SK-N-DZ (cell line): Measurements from ENCODE around the gene SEZ6.
"Not testable (repeated sequence)": the region's sequence is repeated elsewhere in the genome, so short reads cannot be mapped to it uniquely, and the experiment has no call there.

Experiments used
- DNase-seq: peaks from one replicate; pipeline ENCODE4 v3.0.0-alpha.2; 2015; ENCODE audit warnings: low spot score

Gene SEZ6

DNA sequence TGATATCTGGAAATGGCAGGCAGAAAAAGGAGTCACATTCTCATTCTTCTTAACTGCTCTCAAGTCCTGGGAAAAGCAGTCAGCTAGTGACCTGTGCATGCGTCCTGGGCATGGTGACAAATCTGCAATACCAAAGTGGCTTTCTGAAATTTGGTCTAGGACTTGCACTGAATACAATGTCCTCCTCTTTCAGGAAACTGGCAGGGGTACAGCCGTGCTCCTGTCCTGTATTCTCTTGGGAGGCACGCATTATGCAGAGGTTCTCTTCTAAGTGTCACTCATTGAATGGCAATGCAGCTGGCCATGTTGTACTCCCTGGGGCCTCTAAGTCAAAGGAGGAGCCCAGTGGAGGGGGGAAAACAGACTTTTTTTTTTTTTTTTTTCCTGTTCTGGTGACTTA, 65.2 kb downstream of the SEZ6 start:
- DNase-seq: no peak

DNA sequence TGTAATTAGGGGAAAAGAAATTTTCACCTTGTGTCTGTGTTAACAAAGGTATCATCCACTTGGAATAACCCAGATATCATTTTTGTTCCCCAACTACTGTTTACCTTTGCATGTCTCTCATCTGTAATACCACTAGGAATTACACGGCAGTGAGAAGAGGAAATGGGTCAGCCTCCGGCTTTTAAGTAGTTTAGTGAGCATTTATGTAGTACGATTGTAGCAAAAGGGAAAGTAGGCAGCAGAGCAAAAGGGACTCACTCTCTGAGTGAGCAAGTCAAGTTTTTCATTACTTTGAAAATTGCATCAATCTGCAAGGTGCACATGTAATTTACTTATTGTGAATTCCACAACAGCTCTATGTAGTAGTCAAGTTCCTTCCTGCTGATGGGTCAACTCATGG, 65.7 kb downstream of the SEZ6 start:
- DNase-seq: no peak

DNA sequence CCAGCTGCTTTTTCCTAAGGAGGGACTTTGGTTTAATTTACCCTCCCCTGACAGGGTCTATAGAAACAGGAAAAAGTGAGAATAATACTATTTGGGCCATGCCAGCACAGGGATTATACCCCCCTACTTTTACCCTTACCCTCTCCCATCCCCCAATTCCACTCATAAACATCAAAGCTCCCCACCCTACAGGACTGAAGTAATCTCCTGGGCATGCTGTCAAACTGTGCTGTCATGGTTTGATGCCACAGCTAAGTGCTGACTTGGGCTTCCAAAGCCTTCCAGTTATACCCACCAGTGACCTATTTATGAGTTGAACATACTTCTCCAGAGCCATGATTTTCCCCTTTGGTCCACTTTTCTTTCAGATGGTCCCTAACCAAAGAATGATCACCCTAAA, 67.3 kb downstream of the SEZ6 start:
- no peak for DNase-seq

DNA sequence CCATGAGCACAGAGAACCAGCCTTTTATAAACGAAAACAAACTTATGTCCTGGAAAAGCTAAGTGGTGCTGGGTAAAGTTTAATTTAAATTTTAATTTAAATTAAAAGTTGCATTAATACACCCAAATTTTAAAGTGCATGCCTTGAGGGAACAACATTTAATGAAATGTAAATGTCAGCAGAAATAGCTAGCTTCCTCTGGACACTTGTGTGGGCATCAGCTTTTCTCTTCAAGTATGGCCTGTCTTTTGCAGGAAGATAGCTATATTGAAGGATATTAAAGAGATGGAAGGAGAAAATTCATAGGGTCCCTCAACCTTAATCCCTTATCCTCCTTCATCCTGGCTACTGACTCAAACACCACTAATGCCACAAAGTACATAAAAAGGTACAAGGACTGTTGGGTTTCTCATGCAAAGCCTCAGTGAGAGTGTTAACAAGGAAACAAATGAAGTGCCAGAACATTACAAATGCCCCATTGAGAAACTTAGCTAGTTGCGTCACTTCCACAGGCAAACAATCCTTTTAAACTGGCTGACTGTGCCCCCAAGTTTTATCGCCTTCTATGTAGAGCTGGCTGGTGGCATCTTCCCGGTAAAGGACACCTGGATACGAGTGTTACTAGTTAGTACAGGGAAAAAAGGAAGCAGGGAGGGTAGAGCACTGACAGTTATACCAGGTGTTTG, 68.6 kb downstream of the SEZ6 start:
- no peak for DNase-seq

DNA sequence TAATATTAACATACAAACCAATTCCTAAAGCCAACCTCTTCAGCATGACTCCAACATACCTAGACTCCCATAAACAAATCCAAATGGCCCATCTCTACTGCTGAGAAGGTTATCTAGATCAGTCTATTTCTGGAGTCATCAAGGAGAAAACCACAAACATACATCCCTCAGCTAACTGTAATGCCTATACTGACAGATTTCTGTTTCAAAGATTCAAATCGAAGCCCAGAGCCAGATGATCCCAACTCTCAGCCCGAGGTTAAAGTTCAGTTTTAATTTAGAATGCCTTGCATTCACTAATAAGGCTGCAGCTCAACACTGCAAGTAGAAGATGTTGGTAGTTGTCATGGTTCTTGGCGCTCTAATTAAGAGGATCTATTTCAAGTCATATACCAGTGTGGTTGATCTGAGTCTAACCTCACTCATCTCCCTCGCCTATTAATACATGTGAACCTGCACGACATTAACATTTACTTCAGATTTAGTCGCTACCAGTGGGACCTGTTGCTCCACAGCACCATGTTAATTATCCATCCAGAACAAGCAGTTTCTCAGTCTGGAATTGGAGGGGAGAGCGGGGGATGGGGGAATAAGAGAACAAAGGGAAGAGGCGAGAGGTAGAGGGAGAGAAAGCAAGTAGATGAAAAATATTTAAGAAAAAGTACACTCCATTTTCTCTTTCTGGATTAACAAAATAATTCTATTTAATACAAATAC, 69.9 kb downstream of the SEZ6 start:
- DNase-seq: no peak

DNA sequence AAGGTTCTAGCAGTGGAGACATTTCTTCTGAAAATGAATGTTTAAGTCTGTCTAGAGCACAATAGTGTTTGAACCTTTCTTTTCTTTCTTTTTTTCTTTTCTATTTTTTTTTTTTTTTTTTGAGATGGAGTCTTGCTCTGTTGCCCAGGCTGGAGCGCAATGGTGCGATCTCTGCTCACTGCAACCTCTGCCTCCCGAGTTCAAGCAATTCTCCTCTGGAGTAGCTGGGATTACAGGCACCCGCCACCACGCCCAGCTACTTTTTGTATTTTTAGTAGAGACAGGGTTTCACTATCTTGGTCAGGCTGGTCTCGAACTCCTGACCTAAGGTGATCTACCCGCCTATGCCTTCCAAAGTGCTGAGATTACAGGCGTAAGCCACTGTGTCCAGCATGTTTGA, 71.3 kb downstream of the SEZ6 start:
- not testable (repeated sequence) for DNase-seq

DNA sequence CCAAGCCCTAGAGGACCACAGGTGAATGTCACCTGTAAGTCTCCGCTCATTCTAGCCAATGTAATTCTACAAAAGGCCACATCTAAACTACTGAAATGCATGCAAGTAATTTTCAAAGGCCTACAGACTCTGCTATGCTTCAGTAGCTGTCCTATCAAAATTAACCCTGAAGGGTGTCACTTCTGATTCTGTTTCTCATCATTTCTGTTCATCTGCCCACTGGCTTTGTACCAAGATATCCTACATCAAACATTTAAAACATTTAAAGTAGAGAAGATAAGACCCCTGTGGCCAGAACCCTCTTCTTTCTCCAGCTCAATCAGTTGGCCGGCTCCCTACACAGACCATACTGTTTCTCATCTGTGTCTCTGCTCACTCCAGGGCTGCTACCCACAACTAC, 76.0 kb downstream of the SEZ6 start:
- DNase-seq: peak; percentile 91

DNA sequence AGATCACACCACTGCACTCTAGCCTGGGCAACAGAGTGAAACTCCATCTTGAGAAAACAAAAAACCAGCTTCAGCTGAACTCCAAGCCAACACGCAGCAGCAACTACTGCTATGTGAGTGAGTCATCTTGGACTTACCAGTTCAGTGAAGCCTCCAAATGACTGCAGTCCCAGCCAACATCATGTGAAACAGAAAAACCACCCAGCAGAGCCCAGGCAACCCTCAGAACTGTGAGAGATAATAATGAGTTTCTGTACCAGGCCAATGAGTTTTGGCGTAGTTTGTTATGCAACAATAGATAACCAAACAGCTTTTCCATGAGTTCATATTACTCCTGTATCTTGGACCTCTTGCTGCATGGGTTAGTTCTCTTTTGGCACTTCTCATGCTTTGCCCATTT, 77.8 kb downstream of the SEZ6 start:
- no peak for DNase-seq

DNA sequence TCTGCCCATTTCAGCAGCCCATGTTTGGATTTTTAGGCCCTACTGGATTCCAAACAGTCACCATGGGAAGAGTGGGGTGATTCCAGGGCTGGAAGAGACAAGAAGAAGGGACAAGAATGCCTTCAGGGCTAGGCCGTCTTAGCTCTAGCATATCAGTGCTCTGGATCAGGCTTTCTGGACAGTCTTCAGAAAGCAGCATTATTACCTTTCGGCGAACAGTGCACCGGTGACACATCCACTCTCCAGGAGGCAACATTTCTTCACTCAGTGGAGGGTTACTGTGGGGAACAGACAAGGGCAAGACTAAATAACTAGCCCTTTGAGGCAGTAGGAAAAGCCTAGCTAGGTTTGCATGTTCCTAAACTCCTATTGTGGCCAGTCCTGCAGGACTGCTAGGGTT, 79.0 kb downstream of the SEZ6 start:
- DNase-seq: no peak

DNA sequence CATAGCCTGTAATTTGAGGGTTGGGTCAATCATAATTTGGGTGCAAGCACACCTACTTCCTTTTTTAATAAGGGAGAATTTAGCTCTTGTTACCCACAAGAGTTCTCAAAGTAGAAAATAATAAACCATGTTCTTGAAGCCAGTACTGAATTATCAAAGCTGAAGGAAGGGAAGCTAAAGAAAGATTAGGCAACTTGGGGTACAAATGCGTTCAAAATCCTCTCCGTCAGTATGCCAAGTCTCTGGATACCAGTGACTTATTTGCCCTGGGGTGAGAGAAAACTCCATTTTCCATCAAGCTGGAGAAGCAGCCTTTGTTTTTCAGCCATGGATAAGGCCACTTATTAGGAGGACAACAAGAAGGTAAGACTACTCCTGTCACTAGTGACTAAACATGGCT, 79.5 kb downstream of the SEZ6 start:
- no peak for DNase-seq

DNA sequence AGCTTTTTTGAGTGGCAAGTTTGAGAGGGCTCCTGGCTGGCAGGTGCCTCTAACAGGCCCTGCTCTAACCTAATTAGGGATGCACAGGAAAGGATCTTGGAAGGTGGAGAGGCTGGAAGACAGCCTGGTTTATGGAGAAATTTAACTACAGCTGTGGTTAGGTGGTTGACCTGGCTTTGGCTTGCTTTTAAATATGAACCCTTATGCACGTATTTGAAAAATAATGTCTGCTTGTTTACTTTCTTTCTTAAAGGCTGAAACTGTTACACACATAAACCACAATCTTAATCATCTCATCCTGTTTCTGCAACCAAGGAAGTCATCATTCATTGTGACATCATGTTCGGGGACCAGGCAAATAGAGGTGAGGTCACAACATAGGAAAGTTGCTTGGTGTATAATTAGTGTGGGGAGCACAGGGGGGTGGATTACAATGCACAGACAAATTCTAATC, 79.9 kb downstream of the SEZ6 start:
- DNase-seq: peak; percentile 72

DNA sequence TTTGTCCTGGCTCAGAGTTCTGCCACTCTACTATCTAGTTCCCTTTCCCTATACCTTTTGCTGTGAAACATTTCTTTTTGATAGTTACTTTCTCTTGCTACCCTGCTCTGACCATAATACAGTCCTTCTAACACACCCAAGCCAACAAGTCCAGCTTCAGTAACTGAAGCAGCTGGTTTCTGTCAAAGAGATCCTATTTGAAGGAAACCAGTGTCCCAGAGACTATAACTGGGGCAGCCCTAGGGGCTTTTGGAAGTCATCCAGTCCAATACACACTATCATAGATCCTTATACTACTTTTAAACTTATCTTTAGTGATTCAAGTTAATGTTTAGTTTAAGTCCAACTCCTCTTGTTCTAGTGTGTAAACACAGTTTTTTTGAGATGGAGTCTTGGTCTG, 85.6 kb downstream of the SEZ6 start:
- no peak for DNase-seq

DNA sequence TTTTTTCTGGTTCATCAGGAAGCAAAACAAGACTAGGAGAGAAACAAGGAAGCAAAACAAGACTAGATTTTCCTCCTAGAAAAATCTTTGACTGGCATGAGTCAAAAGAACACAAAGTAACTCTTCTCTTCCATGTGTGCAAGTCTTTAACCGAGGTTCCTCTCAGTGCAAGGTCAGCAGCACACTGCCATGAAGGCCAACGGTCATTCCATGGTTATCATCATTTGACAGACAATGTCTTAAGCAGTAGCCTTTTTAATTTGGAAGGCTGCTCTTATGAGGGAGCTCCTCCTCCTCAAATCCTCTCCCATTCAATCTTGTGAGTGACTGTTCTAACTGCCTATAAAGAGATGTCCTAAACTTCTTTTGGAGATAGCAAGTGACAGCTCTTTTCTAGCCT, 87.5 kb downstream of the SEZ6 start:
- no peak for DNase-seq

DNA sequence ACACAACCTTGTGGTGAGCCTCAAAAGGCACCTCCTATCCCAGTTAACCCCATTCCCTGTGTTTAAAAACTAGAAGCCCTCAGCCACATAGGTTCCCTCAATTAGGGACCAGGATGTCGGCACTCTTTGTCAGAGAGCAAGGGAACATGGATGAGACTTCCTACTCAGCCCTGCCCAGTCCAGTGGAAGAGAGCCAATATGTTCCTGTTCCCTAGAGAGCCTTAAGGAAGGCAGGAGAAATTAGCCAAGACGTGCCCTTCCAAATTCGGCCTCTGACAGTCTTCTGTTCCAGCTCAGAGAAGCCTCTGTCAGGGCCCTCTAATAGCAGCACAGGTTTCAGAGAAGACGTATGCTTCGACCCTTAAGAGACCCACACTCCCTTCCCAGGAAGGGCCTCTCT, 88.4 kb downstream of the SEZ6 start:
- DNase-seq: no peak

DNA sequence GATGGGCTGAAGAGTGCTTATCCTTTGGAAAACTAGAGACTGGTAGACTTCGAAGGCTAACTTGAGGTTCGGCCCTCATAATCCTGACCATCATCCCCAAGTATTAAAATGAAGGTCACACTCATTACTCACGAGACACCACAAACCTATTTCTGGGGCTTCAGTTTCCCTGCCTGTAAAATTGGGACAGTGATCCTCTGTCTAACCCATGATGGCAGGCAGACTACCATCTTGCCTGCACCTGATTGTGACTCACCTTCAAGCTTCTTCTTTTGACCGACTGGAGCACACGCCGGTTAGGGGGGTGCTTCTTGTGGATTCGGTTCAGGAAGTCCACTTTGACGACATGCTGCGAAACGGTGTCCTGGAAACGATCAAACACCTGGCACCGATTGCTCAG, 88.8 kb downstream of the SEZ6 start:
- no peak for DNase-seq

DNA sequence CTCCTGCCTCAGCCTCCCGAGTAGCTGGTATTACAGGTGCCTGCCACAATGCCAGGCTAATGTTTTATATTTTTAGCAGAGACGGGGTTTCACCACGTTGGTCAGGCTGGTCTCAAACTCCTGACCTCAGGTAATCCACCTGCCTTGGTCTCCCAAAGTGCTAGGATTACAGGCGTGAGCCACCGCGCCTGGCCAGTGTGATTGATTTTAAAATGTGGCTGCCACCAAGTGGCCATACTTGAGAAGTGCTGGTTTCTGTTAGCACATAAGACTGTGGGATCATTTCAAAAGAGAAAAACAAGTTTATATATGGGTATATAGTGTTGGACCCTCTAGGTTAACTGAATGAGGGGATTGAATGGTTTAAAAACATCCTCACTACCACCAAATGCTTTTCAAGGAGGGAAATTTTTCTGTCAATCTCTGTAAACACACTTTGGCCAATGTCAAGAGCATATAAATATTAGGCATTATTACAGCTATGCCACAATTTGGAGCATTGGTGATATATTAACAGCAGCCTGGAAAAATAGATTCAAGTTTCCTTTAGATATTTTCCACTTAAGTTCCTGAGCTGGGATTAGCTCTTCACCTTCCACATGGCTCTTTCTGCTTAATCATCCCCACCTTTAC, 89.4 kb downstream of the SEZ6 start:
- peak; percentile 51 for DNase-seq

DNA sequence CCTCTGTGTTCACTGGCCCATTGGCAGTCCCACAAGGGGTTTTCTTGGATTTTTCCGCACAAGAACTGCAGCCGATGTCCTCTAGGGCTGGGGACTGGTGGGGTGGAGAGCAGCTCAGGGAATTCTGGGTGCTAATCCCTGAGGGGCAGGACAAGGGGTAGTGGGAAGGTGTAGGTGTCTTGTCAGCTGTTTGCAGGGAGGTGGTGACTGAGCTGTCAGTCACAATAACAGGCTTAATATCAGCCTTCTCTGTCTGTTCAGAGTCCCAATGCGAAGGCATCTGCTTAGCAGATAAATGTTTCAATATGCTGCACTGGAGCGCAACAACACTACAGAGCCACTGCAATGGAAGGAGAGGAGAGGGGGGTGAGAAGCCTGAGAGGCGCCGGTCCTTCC, 92.9 kb downstream of the SEZ6 start:
- DNase-seq: no peak

DNA sequence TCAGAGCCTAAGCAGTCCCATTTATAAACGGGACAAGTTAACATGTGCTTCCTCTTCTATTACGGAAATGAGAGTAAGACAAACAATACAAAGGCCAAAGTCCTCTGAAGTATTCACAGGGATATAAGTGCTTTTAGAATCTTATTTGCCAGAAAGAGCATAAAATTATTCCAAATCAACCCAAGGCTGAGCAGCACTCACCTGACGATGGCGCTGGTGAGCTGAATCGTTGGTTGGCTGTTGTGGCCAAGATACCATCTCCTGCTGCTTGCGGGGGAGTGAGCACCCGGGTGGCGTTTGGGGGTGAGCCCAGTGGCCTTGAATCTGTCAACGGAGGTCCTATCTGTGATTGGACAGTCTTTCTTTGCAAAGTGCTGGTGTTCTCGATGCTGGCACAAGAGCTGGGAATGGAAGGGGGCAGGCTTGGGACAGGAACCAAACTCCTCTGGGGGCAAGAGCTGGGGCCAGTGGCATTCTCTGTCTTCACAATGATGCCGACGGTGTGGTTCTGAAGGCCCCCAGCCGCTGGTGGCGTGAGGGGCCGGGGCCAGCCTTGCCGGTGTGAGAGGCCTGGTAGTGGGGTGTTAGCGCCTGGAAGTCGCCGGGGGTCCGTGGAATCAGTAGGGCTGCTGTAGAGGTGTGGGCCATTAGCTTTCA, 93.4 kb downstream of the SEZ6 start:
- DNase-seq: no peak

DNA sequence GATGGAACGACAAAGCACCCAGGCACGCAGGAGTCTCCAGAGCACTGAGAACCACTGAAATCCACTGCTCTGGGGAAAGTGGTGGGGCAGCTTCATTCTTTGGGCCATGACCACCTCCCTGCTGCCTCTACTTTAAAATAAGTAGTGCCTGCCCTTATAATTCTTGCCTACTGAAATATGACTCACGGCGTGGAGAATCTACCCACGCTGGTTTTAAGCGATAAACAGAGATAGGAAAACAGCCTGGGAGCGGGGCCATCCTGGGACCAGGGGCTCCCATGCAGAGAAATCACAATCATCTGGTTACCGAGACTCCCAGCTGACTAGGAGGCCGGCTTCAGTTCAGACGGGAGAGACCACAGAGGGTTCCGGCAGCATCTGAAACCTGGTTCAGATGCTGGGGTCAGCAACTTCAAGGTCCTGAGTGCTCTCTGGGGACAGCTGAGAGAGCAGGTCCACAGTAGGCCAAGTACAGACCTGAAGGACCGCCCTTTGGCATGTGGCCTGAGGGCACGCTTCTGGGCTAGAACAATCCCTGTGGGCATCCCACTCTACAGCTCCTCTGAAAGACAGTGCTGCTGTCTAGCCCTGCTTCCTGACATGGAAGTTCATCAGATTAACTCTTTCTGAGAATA, 94.3 kb downstream of the SEZ6 start:
- no peak for DNase-seq

DNA sequence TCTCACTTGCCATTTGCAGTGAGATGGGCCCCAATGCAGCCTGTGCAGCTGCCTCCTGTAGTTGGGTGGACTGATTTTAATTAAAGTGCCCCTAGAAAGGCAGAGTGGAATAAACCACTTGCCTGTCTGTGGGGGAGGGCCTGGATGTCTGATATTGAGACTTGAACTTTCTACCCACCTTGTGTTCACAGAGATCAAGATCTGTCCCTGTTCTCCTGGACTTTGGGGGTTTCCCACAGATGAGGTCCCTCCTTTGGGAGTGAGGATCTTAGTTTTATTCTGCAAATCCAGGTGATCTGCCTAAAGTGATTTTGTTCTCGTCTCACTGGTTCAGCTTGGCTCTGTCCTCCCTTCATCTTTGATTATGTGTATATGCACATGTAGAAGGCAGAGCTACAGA, 95.3 kb downstream of the SEZ6 start:
- DNase-seq: no peak

DNA sequence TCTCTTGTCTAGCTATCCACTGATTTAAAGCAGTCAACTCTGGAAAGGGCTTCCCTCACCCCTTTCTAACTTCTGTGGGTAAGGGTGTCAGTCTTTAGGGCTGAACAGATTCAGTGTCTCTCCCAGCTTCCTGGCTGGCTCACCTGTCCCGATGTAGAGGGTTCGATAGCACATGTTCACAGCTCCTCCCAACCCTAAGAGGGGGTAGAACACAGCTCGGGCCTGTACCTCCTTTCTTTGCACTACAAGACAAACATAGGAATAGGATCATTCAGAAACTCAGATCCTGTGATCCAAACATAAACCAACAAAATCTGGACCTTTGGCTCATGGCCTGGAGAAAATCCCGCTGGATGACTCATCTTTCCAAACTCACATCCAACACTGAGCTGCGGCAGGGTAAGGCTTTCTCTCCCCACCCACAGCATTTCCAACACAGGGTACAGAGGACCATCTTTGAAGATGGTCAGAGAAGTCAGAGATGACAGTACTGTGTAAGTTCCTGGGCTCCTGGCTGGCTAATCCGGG, 97.1 kb downstream of the SEZ6 start:
- no peak for DNase-seq
